Lung (tissue), 12 donors: ENCODE measurements around the gene COL8A1. TPM values are rescaled to one million over a fixed set of nuclear protein-coding genes. Genes with fewer than 3 reads are reported as not detected.

ENCODE experiments used
- ATAC-seq: fragments of 200-7000 bp; cut with Tn5 transposase; one replicate; pipeline ENCODE4 v1.9.1; 2020; ENCODE audit warnings: moderate number of reproducible peaks; ENCODE audit not compliant: insufficient read depth, low FRiP score
- DNase-seq, 3 donors: peaks; one replicate each; pipeline ENCODE4 v3.0.0-alpha.2; 2013 to 2017
- H3K27ac ChIP-seq, 2 donors: one replicate each; pipeline ENCODE4 v1.5.1; 2013; ENCODE audit warnings: mild to moderate bottlenecking in 2 of 2, moderate library complexity in 2 of 2, control low read depth in 1 of 2, inconsistent platforms in 1 of 2, low read depth in 1 of 2, low read length in 1 of 2
- H3K27me3 ChIP-seq, 3 donors: one replicate each; pipeline ENCODE4 v1.5.1; 2013; ENCODE audit warnings: low read length in 2 of 3; ENCODE audit not compliant: control insufficient read depth in 3 of 3, insufficient read depth in 3 of 3
- H3K36me3 ChIP-seq, 4 donors: one replicate each; pipeline ENCODE4 v1.5.1; 2013; ENCODE audit warnings: low read length in 4 of 4, mild to moderate bottlenecking in 1 of 4, moderate library complexity in 1 of 4; ENCODE audit not compliant: control insufficient read depth in 4 of 4, insufficient read depth in 4 of 4
- H3K4me1 ChIP-seq, 5 donors: one replicate each; pipeline ENCODE4 v1.5.1; 2013; ENCODE audit warnings: low read length in 5 of 5, mild to moderate bottlenecking in 2 of 5, moderate library complexity in 1 of 5; ENCODE audit not compliant: control insufficient read depth in 5 of 5, insufficient read depth in 5 of 5
- H3K4me3 ChIP-seq: one replicate; pipeline ENCODE4 v1.5.1; 2013; ENCODE audit warnings: mild to moderate bottlenecking, control low read depth, moderate library complexity
- H3K9ac ChIP-seq, 2 donors: one replicate each; pipeline ENCODE4 v1.5.1; 2013; ENCODE audit warnings: low read length in 2 of 2, control low read depth in 1 of 2; ENCODE audit not compliant: insufficient read depth in 1 of 2
- H3K9me3 ChIP-seq, 4 donors: one replicate each; pipeline ENCODE4 v1.5.1; 2013; ENCODE audit warnings: low read length in 3 of 4, mild to moderate bottlenecking in 1 of 4, moderate library complexity in 1 of 4; ENCODE audit not compliant: control insufficient read depth in 4 of 4, insufficient read depth in 3 of 4
- WGBS, 2 donors: extraction: QIAGEN DNeasy Blood & Tissue Kit; methylation state at CpG; one replicate each; pipeline ENCODE4 v1.1.7; 2013; 5-methylcytosine and 5-hydroxymethylcytosine counted together
- polyA plus RNA-seq, 2 donors: library from polyadenylated mRNA; stranded (reverse); fragments of 200-250 nt; gene quantifications; one replicate each; pipeline ENCODE4 v1.2.1, GENCODE V29; 2013
- total RNA-seq, 2 donors: library from RNA; depleted of rRNA in 1 of 2; stranded (reverse); fragments of >200 nt in 1 of 2; gene quantifications; one replicate each; pipeline ENCODE4 v1.2.1, GENCODE V29; 2014 to 2021
- TF ChIP-seq, protein P1 (sequence below): IDR thresholded peaks from 2 replicates; pipeline ENCODE4 v1.5.1; 2012; ENCODE audit warnings: mild to moderate bottlenecking; ENCODE audit errors: control extremely low read depth, extremely low read depth
- donor health status: control.
- donor health status: control.
- donor health status: Bipolar disorder and iron deficiency.
- donor health status: healthy.
- donor health status: DM: yes; HTN: yes; CAD: no.

The COL8A1 gene
- total and polyA plus RNA-seq, 4 donors = 19.5 to 84.6 (median 57.1) TPM

- H3K27me3 ChIP-seq = no peaks in the 10 kb centered on the region
- no peak overlapping the region for H3K27ac ChIP-seq
- H3K9me3 ChIP-seq = no peaks in the 10 kb centered on the region
- DNase-seq = peak; percentile 37 to 87 (median 85)
- no peak overlapping the region for H3K9ac ChIP-seq
- ATAC-seq = no peak
- no peak overlapping the region for H3K4me3 ChIP-seq
- peaks cover 0 to 20% (median 6%) of the 10 kb centered on the region in 5 donors for H3K4me1 ChIP-seq
- TF ChIP-seq, protein P1, sequence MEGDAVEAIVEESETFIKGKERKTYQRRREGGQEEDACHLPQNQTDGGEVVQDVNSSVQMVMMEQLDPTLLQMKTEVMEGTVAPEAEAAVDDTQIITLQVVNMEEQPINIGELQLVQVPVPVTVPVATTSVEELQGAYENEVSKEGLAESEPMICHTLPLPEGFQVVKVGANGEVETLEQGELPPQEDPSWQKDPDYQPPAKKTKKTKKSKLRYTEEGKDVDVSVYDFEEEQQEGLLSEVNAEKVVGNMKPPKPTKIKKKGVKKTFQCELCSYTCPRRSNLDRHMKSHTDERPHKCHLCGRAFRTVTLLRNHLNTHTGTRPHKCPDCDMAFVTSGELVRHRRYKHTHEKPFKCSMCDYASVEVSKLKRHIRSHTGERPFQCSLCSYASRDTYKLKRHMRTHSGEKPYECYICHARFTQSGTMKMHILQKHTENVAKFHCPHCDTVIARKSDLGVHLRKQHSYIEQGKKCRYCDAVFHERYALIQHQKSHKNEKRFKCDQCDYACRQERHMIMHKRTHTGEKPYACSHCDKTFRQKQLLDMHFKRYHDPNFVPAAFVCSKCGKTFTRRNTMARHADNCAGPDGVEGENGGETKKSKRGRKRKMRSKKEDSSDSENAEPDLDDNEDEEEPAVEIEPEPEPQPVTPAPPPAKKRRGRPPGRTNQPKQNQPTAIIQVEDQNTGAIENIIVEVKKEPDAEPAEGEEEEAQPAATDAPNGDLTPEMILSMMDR = no peak
- peaks cover 0 to 11% (median 0%) of the 10 kb centered on the region in 4 donors for H3K36me3 ChIP-seq
- WGBS, 2 donors = 55 to 60% methylated on average over 4 of the region's 4 CpGs
Observed at GRCh38 chr3:99833617-99834205, 195.3 kb downstream of the COL8A1 start.

DNA sequence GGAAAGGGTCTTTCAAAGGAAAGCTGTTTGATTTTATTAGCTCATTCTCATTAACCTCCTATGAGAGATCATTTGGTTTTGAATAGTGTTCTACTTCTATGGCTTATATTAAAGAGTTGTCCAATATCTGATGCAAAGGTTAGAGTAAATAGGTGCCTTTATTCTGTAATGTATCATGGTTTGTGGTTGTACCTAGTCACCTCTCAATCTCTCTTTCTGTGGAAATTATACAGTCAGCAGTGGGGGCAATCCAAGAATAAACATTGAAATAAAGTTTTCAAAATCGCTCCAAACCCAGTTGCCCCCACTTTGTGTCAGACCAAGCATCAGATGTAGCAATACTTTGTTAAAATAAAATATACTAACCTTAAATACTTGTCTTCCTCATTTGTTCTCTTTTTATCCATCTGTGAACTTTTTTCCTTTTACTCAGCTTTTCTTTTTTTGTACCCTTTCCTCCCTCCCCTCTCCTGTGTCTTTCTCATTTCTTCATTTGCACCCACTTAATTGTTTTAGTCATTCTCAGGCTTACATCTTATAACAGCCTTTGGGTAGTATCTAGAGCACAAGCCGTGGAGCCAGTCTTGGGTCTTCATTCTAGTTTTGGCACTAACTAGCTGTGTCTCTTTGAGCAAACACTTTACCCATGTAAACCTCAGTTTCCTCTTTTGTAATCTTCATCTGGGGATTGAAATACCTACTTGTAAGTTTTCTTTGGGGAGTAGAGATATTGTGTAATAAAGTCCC lies 196.0 kb downstream of the COL8A1 start:
- H3K9me3 ChIP-seq = no peaks in the 10 kb centered on the region
- H3K4me1 ChIP-seq = peaks cover 0 to 20% (median 6%) of the 10 kb centered on the region in 5 donors
- H3K4me3 ChIP-seq = no peak overlapping the region
- peaks cover 0 to 5% (median 0%) of the 10 kb centered on the region in 4 donors for H3K36me3 ChIP-seq
- H3K27ac ChIP-seq = no peak overlapping the region
- H3K9ac ChIP-seq = no peak overlapping the region
- WGBS, 2 donors = 78 to 83% methylated on average over 2 of the region's 2 CpGs
- no peaks in the 10 kb centered on the region for H3K27me3 ChIP-seq
- ATAC-seq (no peak), DNase-seq (no peak)
- TF ChIP-seq, protein P1 = no peak

DNA sequence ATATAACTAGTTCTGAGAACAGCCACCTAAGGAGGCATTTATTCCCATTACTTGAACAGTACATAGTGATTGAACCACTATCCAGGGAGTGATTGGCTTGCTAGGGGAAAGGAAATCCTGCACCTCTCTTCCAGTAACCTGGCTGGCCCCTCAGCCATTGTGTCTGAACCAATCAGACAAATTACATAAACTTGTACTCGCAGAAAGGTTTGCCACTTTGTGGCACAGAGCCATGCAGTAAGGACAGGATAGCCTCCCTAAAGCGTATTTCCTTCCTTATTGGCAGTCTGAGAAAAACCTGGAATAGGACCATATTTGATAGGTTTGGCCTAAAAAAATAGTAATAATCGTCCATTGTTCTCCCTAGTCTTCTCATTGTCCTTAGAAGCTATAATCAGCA lies 198.3 kb downstream of the COL8A1 start:
- TF ChIP-seq, protein P1 = no peak

More for the DNA sequence above, 198.3 kb downstream of the COL8A1 start:
- WGBS, 2 donors = 67 to 77% methylated on average over 3 of the region's 3 CpGs
- no peaks in the 10 kb centered on the region for H3K27me3 ChIP-seq
- no peak overlapping the region for H3K4me3 ChIP-seq
- DNase-seq (peak in 1 of 3 donors; percentile 22), ATAC-seq (no peak)
- peaks cover 0 to 20% (median 6%) of the 10 kb centered on the region in 5 donors for H3K4me1 ChIP-seq
- no peak overlapping the region for H3K9ac ChIP-seq
- no peaks in the 10 kb centered on the region for H3K36me3 ChIP-seq
- H3K9me3 ChIP-seq = no peaks in the 10 kb centered on the region
- H3K27ac ChIP-seq = no peak overlapping the region
